Right lobe of liver (tissue), 6 donors: ENCODE data around the gene RSAD2. TPM values are rescaled to one million over a fixed set of nuclear protein-coding genes. Genes with fewer than 3 reads are reported as not detected.

Source experiments
- ATAC-seq, 4 donors: fragments of 200-7000 bp; cut with Tn5 transposase; one replicate each; pipeline ENCODE4 v1.9.1; 2020; ENCODE audit warnings: mild to moderate bottlenecking in 4 of 4, moderate library complexity in 4 of 4
- DNase-seq, 3 donors: peaks; one replicate each; pipeline ENCODE4 v3.0.0-alpha.2; 2020
- H3K27ac ChIP-seq, 3 donors: fragments of 200-600 bp; one replicate each; pipeline ENCODE4 v1.8.0; 2022
- H3K27me3 ChIP-seq, 2 donors: fragments of 200-600 bp; one replicate each; pipeline ENCODE4 v1.8.0; 2022
- H3K36me3 ChIP-seq, 4 donors: fragments of 200-600 bp; sonication (generic) in 1 of 4; one replicate each; pipeline versions ENCODE4 v1.5.1 to v1.8.0; 2017 to 2022; ENCODE audit warnings: control low read depth in 1 of 4
- H3K4me1 ChIP-seq, 4 donors: fragments of 200-600 bp; sonication (generic) in 1 of 4; one replicate each; pipeline versions ENCODE4 v1.5.1 to v1.8.0; 2017 to 2022; ENCODE audit warnings: control low read depth in 1 of 4
- H3K4me3 ChIP-seq, 3 donors: fragments of 200-600 bp; one replicate each; pipeline ENCODE4 v1.8.0; 2022
- H3K9me3 ChIP-seq, 4 donors: fragments of 200-600 bp; sonication (generic) in 1 of 4; one replicate each; pipeline versions ENCODE4 v1.5.1 to v1.8.0; 2017 to 2022; ENCODE audit warnings: control low read depth in 1 of 4
- CTCF ChIP-seq, 4 donors: fragments of 200-600 bp in 3 of 4; fragments of 450-650 bp in 1 of 4; IDR thresholded peaks; one replicate each; pipeline versions ENCODE4 v1.5.1 to v1.8.0; 2016 to 2022; ENCODE audit warnings: antibody characterized with exemption in 4 of 4, mild to moderate bottlenecking in 2 of 4
- POLR2A ChIP-seq: fragments of 450-650 bp; IDR thresholded peaks from one replicate; pipeline ENCODE4 v1.6.1; 2017; ENCODE audit warnings: antibody characterized with exemption, mild to moderate bottlenecking
- WGBS: methylation state at CpG from one replicate; pipeline ENCODE4 v1.1.6; 2018; ENCODE audit warnings: low coverage, low lambda C conversion rate; ENCODE audit not compliant: insufficient coverage; ENCODE audit errors: missing lambda C conversion rate; 5-methylcytosine and 5-hydroxymethylcytosine counted together
- intact Hi-C, 2 donors: fragments of 100-400 bp; cut with DNase I; formaldehyde crosslinking; loops; one replicate each; pipeline versions ENCODE4 v1.11.2 to v1.14.1; 2022
- long read RNA-seq: library from polyadenylated mRNA; unstranded; transcript quantifications from one replicate; pipeline ENCODE4 v2.0.0, GENCODE V29; 2019
- total RNA-seq, 6 experiments: library from RNA; depleted of rRNA in 2 of 6; stranded (reverse); fragments of >200 nt in 2 of 6; fragmentation: NEBNext Ultra II Directional in 3 of 6; extraction: Animal tissue kit (Norgen Biotek cat#: 25700) in 3 of 6; gene quantifications; one replicate each; pipeline versions ENCODE4 v1.1.0 to v1.2.4, GENCODE V29; 2016 to 2023
- donor health status: DM: no; HTN: yes; CAD: no.
- donor health status: DM: no; HTN: no; CAD: no.
- donor health status: DM: no; HTN: no; CAD: no.
- donor health status: DM: no; HTN: yes; CAD: no.
- donor health status: DM: no; HTN: yes; CAD: no.

RSAD2 gene
- total RNA-seq, result 1 to 10 TPM in 4 of 6 experiments, under 1 TPM in 2; 0.37 to 2.7 (median 1.1) TPM
- long read RNA-seq, result 0 reads

- no peaks in the 10 kb centered on the region for H3K36me3 ChIP-seq
- peaks cover 0 to 11% (median 2%) of the 10 kb centered on the region in 4 donors for H3K4me1 ChIP-seq
- DNase-seq (peak in 1 of 3 donors; percentile 53), ATAC-seq (peak; percentile 94 to 95 (median 95))
- no peaks in the 10 kb centered on the region for H3K9me3 ChIP-seq
- no peaks in the 10 kb centered on the region for H3K27me3 ChIP-seq
- TF ChIP-seq POLR2A (no peak), CTCF (IDR thresholded peaks at IDR 0.05) (no peak)
- WGBS, result 24% methylated on average over 6 of the region's 10 CpGs
- H3K4me3 ChIP-seq, result peak within 1 kb of the TSS; percentile 37 to 54 (median 42)
- intact Hi-C loops, result no loop called here
- peak within 1 kb of the TSS; percentile 50 to 63 (median 63) for H3K27ac ChIP-seq
Observed at GRCh38 chr2:6877402-6878304, at the start of gene RSAD2. TSS of gene RSAD2 (plus strand) at chr2:6877777. CDS start at chr2:6877801, 24 bp downstream.

- no peaks in the 10 kb centered on the region for H3K36me3 ChIP-seq
- H3K4me3 ChIP-seq, result no peak overlapping the region
- H3K27ac ChIP-seq, result no peak overlapping the region
- ATAC-seq (peak in 3 of 4 donors; percentile 50 to 64 (median 59)), DNase-seq (no peak)
- no peaks in the 10 kb centered on the region for H3K27me3 ChIP-seq
- WGBS, result 9% methylated on average over 2 of the region's 2 CpGs
- H3K9me3 ChIP-seq, result no peaks in the 10 kb centered on the region
- no peaks in the 10 kb centered on the region for H3K4me1 ChIP-seq
- no peak for TF ChIP-seq POLR2A
- TF ChIP-seq CTCF (IDR thresholded peaks at IDR 0.05), result peak; percentile 33 to 49 (median 44)
- intact Hi-C loops, result no loop called here
Observed at GRCh38 chr2:6828299-6828584, 49.3 kb upstream of the RSAD2 start.

GRCh38 chr2:6831229-6831628, 46.3 kb upstream of the RSAD2 start:
- H3K27me3 ChIP-seq, result no peaks in the 10 kb centered on the region
- 13% methylated on average over 1 of the region's 1 CpG for WGBS
- no peak overlapping the region for H3K4me3 ChIP-seq
- no peaks in the 10 kb centered on the region for H3K4me1 ChIP-seq
- no peaks in the 10 kb centered on the region for H3K36me3 ChIP-seq
- DNase-seq, result no peak
- TF ChIP-seq CTCF (IDR thresholded peaks at IDR 0.05), result no peak
- no peak for TF ChIP-seq POLR2A
- H3K9me3 ChIP-seq, result peaks cover 0 to 8% (median 0%) of the 10 kb centered on the region in 4 donors
- ATAC-seq, result no peak
- intact Hi-C loops, result no loop called here
- H3K27ac ChIP-seq, result no peak overlapping the region

GRCh38 chr2:6832596-6833299, 44.8 kb upstream of the RSAD2 start:
- DNase-seq (no peak), ATAC-seq (no peak)
- peaks cover 0 to 8% (median 0%) of the 10 kb centered on the region in 4 donors for H3K9me3 ChIP-seq
- TF ChIP-seq CTCF (IDR thresholded peaks at IDR 0.05) (no peak), POLR2A (no peak)
- 49% methylated on average over 2 of the region's 2 CpGs for WGBS
- no peak overlapping the region for H3K4me3 ChIP-seq
- H3K36me3 ChIP-seq, result no peaks in the 10 kb centered on the region
- no peaks in the 10 kb centered on the region for H3K4me1 ChIP-seq
- no peak overlapping the region for H3K27ac ChIP-seq
- intact Hi-C loops, result no loop called here
- H3K27me3 ChIP-seq, result no peaks in the 10 kb centered on the region
